Measurements from ENCODE around the gene OLIG1.

The OLIG1 gene

DNA sequence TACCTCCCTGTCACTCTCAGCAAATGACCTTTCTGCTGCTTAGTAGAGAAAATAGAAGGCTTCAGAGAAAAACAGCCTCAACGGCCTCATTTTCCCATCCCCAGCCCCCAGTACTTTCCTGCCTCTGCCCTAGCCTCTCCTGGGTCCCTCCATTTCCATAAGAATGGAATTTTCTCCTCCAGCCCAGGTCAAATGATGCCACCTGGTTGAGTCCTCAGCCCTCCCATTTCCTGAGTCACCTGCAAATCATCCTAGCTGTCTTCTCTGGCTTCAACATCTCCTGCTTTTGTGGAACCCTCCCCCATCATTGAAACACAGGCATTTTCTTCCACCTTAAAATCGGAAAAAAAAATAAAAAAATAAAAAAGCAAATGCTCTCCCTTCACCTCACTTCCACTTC lies 35.1 kb downstream of the OLIG1 start:
- no peak for DNase-seq

DNA sequence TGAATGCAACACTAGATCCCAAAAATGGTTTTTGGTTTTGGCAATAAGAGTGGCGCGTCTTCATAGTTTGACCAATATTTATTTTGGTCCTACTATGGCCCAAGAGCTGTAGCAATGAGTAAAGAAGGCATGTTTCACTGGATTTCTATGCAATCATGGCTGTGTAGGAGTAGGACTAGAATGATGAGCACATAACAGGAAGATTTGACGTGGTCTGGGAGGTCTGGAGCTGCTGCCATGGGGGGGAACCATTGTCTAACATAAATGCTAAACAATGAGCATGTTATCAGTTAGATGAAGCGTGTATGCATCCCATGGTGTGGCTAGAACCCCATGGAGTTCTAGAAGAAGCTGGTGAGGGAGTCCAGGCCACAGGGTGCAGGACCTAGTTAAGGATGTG lies 38.3 kb downstream of the OLIG1 start:
- DNase-seq: no peak

DNA sequence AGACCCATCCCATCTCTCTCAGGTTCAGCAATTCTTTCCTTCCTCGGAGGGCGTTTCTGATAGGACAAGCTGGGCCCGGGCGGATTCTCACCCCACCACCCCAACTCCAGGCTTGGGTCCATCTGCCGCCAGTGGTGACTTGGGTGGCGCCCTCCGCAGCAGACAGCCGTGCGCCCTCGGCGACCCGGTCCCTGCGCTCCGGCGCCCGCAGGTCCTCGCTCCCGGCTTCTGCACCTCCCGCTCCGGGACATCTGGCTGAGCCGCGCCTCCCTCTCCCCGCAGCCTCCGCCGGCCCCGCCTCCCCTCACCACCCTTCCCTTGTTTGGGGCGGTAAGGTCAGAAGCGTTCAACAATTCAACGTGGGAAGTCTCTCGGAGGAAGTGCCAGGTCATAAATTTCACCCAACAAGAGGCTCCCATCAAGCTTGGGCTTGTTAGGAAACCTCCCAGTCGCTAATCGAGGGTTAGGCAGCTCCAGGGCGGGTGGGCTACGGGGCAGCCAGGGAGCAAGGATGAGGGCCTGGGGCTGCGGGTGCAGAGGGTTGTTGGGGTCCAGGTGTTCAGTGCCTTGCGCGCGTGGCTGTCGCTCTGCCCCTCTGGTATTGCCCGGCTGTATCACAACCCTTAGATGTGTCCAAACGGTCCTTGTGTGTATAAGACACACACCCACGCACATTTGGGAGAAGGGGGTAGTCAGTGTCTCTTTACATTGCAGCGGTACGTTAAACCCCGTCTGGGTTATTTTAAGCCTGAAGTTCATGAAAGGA lies 39.8 kb downstream of the OLIG1 start:
- no peak for DNase-seq

GRCh38 chr21:33110340-33110715 lies 40.4 kb downstream of the OLIG1 start:
- no peak for DNase-seq

DNA sequence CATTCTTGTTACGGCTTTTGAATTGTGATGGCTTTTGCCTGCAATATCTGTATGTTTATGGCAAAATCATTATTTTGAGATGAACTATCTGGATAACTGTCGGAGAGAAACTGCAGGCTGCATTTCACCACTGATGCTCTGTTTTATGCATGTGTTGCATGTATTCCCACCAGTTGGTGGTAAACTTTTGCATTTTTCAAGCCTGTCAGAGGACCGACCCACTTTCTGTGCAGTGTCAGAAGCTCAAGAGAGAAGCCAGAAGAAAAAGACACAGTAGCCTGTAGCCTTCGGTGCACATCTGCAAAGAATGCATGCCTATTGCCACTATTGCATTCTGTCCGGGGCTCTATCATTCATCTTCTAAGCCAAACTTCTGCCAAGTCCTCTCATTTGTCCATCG lies 41.6 kb downstream of the OLIG1 start:
- no peak for DNase-seq

GRCh38 chr21:33112151-33112550 lies 42.2 kb downstream of the OLIG1 start:
- no peak for DNase-seq

DNA sequence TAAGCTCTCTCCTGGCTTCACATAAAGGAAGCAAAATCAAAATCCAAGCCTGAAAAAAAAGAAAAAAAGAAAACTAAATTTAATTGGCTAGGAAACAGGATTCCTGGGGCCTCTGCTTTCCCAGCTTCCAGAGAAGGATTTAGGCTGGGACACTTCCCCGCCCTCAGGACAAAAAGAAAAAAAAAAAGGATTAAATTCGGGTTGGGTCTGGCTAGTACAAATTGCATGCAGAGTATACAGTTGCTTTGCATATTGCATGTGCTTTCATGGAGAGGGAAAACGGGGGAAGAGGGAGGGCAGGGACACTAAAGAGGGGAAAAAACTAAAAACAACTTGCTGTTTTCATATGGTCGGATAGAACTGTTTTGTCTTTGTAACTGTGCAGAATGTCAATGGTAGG lies 42.7 kb downstream of the OLIG1 start:
- no peak for DNase-seq

- DNase-seq: no peak
Measured at GRCh38 chr21:33113131-33113530, 43.2 kb downstream of the OLIG1 start.

GRCh38 chr21:33114276-33114675 lies 44.3 kb downstream of the OLIG1 start:
- no peak for DNase-seq

DNA sequence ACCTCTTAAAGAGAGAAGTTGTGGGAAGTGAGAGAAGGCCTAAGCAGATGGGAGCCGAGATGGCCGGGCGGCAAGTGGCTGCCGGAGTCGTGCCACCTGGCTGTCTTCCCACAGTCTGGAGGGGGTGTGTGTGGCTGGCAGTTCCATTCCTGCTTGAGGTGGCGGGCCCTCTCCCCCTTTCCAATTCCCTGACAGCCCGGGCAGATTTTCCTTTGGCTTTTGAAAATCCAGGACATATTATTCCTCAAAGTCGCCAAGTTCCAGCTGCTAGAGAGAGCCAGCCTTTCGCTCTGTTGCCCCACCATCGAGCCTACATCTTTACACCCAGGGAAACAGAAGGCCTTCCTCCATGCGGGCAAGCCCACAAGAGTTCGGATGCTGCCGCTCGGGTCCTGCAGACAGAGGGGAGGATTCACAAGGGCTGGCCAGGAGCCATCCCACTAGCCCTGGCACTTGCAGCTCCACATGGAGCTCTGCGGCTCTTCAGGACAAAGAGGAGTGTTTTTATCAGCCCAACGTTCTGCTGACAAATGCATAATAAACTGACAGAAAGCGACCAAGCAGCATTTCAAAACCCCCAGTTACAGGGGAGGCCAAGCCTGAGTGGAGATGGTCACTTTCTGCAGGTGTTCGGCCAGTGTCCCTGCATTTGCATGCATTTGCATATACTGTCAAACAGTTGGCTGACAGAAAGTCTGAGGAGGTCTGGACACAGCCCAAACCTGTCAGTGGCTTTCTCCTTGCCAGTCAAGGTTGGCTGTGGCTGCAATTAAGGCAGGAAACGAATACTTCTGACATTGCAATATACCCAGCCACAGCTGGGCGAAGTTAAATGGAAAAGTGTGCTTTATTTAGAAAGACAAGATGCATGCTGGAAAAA lies 45.9 kb downstream of the OLIG1 start:
- no peak for DNase-seq

DNA sequence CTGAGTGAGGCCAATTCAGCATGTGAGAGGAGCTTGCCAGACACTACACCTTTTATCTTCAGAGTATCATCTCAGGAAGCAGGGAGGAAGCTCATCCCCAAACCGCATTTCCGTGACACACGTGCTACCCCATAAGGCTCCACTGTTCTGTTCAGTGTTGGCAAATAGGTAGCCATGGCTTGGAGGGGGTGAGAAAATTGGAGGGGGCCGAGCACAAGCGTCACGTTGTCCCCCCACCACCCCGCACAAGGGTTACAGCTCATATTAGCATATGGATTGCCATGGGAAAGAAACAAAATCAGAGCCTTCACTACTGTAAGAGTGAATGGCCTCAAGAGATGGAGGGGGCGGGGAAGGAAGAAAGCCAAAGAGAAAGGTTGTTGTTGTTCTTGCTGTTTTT lies 46.7 kb downstream of the OLIG1 start:
- no peak for DNase-seq

- DNase-seq: no peak
Measured at GRCh38 chr21:33117101-33117888, 47.4 kb downstream of the OLIG1 start.

Data from NCI-H2227 treated with DMSO at 0.1 percent for 48 hours (cell line).